Stomach (tissue), 9 donors: ENCODE measurements around the gene CNTNAP5. TPM values are rescaled to one million over a fixed set of nuclear protein-coding genes. Genes with fewer than 3 reads are reported as not detected.
A peak's percentile ranks its signal among the peaks of the same experiment; 100 is the strongest.

Source experiments
- DNase-seq, 2 donors: peaks; one replicate each; pipeline versions ENCODE4 v3.0.0 to v3.0.0-alpha.2; 2013 to 2019
- H3K27ac ChIP-seq, 5 donors: fragments of 200-600 bp in 4 of 5; sonication (generic) in 4 of 5; one replicate each; pipeline ENCODE4 v1.5.1; 2013 to 2019; ENCODE audit warnings: mild to moderate bottlenecking in 1 of 5, moderate library complexity in 1 of 5
- H3K27me3 ChIP-seq, 3 donors: fragments of 200-600 bp; sonication (generic); one replicate each; pipeline ENCODE4 v1.5.1; 2017 to 2019; ENCODE audit warnings: mixed run types in 1 of 3
- H3K36me3 ChIP-seq, 4 donors: fragments of 200-600 bp; sonication (generic); 1 replicate in 3 of 4; 2 replicates in 1 of 4; pipeline ENCODE4 v1.5.1; 2016 to 2019
- H3K4me1 ChIP-seq, 4 donors: fragments of 200-600 bp; sonication (generic); one replicate each; pipeline ENCODE4 v1.5.1; 2016 to 2019
- H3K4me3 ChIP-seq, 4 donors: fragments of 200-600 bp; sonication (generic) in 3 of 4; one replicate each; pipeline ENCODE4 v1.5.1; 2016 to 2019; ENCODE audit warnings: mild to moderate bottlenecking in 1 of 4
- H3K9me3 ChIP-seq, 4 donors: fragments of 200-600 bp; sonication (generic); one replicate each; pipeline ENCODE4 v1.5.1; 2016 to 2019
- EP300 ChIP-seq: sonication (generic); formaldehyde crosslinking; IDR thresholded peaks from one replicate; pipeline ENCODE4 v1.6.1; 2017; ENCODE audit warnings: antibody characterized with exemption
- POLR2A ChIP-seq, 4 donors: fragments of 450-650 bp; IDR thresholded peaks; one replicate each; pipeline ENCODE4 v1.6.1; 2016; ENCODE audit warnings: antibody characterized with exemption in 4 of 4, control low read depth in 2 of 4, mild to moderate bottlenecking in 1 of 4, moderate library complexity in 1 of 4
- POLR2AphosphoS5 ChIP-seq, 3 donors: sonication (generic); formaldehyde crosslinking; IDR thresholded peaks; one replicate each; pipeline ENCODE4 v1.6.1; 2016; ENCODE audit warnings: antibody characterized with exemption in 3 of 3
- WGBS, 5 donors: extraction: QIAGEN DNeasy Blood & Tissue Kit in 3 of 5; methylation state at CpG; one replicate each; pipeline versions ENCODE4 v1.1.5 to v1.1.7; 2013 to 2018; 5-methylcytosine and 5-hydroxymethylcytosine counted together
- intact Hi-C: fragments of 100-400 bp; cut with DNase I; formaldehyde crosslinking; loops from one replicate; pipeline ENCODE4 v1.15.1; 2023; ENCODE audit warnings: low total_unique reads
- polyA plus RNA-seq, 3 donors: library from polyadenylated mRNA; stranded (reverse); fragments of 200-250 nt; gene quantifications; one replicate each; pipeline ENCODE4 v1.2.3, GENCODE V29; 2013
- total RNA-seq, 5 donors: library from RNA; depleted of rRNA; stranded (reverse); fragments of >200 nt; gene quantifications; one replicate each; pipeline versions ENCODE4 v1.1.0 to v1.2.3, GENCODE V29; 2014 to 2016
- TF ChIP-seq, protein P1 (sequence below), 7 experiments: fragments of 450-650 bp in 4 of 7; fragments of 200-600 bp in 3 of 7; sonication (generic) in 3 of 7; IDR thresholded peaks; one replicate each; pipeline ENCODE4 v1.5.1; 2016 to 2019; ENCODE audit warnings: antibody characterized with exemption in 7 of 7, control low read depth in 2 of 7, mild to moderate bottlenecking in 1 of 7
- donor health status: healthy with polysubstance abuse.
- donor health status: Bipolar disorder and iron deficiency.
- donor health status: healthy.

The CNTNAP5 gene
- total and polyA plus RNA-seq, 8 donors: 1.3 TPM; not detected in 7

DNA sequence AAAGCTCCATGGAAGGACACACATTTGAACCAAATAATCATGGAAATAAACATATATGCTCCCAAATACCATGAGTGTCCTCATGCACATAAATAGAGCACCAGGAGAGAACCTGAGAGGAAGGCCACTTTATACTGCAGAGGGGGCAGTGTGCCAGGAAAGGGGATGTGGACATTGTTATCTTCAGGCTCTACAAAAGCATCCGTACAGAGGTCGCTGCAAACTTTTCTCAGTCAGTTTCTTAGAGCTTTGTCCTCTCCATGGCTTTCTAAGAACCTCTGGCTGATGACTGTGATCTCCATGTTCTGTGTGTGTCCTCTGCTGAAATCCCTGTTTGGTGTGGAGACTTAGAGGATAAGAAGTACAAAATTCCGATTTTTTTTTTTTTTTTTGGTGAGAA lies 515.7 kb downstream of the CNTNAP5 start:
- H3K9me3 ChIP-seq: no peaks in the 10 kb centered on the region
- H3K27me3 ChIP-seq: no peaks in the 10 kb centered on the region
- H3K36me3 ChIP-seq: no peaks in the 10 kb centered on the region
- intact Hi-C loops: no loop called here
- H3K4me1 ChIP-seq: peaks cover 0 to 14% (median 0%) of the 10 kb centered on the region in 4 donors
- H3K27ac ChIP-seq: no peak overlapping the region
- H3K4me3 ChIP-seq: no peak overlapping the region
- DNase-seq: no peak
- whole genome bisulfite sequencing, 5 donors: 56 to 91% (median 68%) methylated on average over 3 of the region's 3 CpGs
- TF ChIP-seq POLR2AphosphoS5 (IDR thresholded peaks at IDR 0.05) (no peak), POLR2A (IDR thresholded peaks at IDR 0.05) (no peak), EP300 (no peak)
- TF ChIP-seq, protein P1, sequence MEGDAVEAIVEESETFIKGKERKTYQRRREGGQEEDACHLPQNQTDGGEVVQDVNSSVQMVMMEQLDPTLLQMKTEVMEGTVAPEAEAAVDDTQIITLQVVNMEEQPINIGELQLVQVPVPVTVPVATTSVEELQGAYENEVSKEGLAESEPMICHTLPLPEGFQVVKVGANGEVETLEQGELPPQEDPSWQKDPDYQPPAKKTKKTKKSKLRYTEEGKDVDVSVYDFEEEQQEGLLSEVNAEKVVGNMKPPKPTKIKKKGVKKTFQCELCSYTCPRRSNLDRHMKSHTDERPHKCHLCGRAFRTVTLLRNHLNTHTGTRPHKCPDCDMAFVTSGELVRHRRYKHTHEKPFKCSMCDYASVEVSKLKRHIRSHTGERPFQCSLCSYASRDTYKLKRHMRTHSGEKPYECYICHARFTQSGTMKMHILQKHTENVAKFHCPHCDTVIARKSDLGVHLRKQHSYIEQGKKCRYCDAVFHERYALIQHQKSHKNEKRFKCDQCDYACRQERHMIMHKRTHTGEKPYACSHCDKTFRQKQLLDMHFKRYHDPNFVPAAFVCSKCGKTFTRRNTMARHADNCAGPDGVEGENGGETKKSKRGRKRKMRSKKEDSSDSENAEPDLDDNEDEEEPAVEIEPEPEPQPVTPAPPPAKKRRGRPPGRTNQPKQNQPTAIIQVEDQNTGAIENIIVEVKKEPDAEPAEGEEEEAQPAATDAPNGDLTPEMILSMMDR (IDR thresholded peaks at IDR 0.05): no peak

DNA sequence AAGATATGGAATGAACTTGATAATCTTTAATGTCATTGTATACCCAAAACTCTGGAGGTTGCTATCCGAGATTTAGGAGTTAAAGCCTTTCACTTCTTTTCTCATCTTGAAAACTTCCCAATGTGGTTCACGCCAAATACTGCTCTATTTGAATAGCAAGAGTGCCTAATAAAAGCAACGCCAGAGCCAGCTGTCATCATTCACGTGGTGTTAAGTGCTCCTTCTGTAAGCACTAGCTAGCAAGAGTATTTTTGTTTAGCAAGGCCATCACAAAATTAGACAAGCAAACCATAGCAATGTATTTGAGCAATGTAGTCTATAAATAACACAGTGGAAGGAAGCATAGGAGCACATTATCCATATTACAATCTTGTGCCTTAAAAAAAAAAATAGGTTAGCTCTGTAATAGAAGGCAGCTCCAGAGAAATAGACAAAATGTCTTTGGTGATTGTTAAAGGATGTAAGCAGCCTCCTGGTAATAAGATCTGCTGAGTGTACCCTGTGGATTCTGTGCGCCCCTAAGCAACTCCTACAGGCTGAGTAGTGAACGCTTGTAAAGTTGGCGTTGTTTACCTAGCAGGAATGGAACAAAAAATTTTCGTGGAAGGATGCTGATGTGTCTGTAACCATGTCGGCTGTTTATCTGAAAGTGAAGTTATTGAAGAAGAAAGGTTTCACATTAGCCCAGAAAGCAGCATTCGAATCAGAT lies 518.0 kb downstream of the CNTNAP5 start:
- H3K9me3 ChIP-seq: no peaks in the 10 kb centered on the region
- intact Hi-C loops: no loop called here
- no peaks in the 10 kb centered on the region for H3K36me3 ChIP-seq
- H3K27me3 ChIP-seq: no peaks in the 10 kb centered on the region
- H3K27ac ChIP-seq: peak overlapping the region in 3 of 5 donors; percentile 34 to 74 (median 43)
- TF ChIP-seq EP300: no peak
- peak in 1 of 3 donors; percentile 77 for TF ChIP-seq POLR2AphosphoS5 (IDR thresholded peaks at IDR 0.05)
- no peak for TF ChIP-seq POLR2A (IDR thresholded peaks at IDR 0.05)
- peaks cover 0 to 6% (median 0%) of the 10 kb centered on the region in 4 donors for H3K4me1 ChIP-seq
- peak in 1 of 2 donors; percentile 84 for DNase-seq
- H3K4me3 ChIP-seq: no peak overlapping the region
- WGBS, 5 donors: 44 to 61% (median 57%) methylated on average over 10 of the region's 10 CpGs

DNA sequence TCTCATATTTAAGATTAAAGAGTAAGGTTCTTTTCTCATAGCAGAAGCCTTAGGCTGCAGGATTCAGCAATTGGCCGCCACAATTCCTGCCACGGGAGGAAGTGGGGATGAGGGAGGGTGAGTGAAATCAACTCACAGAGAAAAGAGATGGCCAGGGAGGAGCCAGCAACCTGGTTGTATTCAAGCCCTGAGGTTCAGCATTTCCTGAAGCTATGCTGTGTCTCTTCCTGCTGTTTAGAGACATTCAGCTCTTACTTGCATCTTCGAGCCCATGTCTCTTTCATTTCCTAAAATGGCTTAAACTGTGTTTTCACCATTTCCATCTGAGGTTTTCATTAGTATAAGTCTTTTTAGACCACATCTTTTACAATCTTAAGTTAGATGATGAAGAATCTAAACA lies 522.6 kb downstream of the CNTNAP5 start:
- no peak for DNase-seq
- no peaks in the 10 kb centered on the region for H3K27me3 ChIP-seq
- whole genome bisulfite sequencing, 5 donors: 57 to 76% (median 61%) methylated on average over 3 of the region's 3 CpGs
- H3K27ac ChIP-seq: no peak overlapping the region
- H3K4me3 ChIP-seq: no peak overlapping the region
- H3K4me1 ChIP-seq: peaks cover 0 to 8% (median 0%) of the 10 kb centered on the region in 4 donors
- TF ChIP-seq, protein P1 (IDR thresholded peaks at IDR 0.05): no peak
- TF ChIP-seq EP300 (no peak), POLR2A (IDR thresholded peaks at IDR 0.05) (no peak), POLR2AphosphoS5 (IDR thresholded peaks at IDR 0.05) (no peak)
- H3K36me3 ChIP-seq: no peaks in the 10 kb centered on the region
- intact Hi-C loops: no loop called here
- no peaks in the 10 kb centered on the region for H3K9me3 ChIP-seq

DNA sequence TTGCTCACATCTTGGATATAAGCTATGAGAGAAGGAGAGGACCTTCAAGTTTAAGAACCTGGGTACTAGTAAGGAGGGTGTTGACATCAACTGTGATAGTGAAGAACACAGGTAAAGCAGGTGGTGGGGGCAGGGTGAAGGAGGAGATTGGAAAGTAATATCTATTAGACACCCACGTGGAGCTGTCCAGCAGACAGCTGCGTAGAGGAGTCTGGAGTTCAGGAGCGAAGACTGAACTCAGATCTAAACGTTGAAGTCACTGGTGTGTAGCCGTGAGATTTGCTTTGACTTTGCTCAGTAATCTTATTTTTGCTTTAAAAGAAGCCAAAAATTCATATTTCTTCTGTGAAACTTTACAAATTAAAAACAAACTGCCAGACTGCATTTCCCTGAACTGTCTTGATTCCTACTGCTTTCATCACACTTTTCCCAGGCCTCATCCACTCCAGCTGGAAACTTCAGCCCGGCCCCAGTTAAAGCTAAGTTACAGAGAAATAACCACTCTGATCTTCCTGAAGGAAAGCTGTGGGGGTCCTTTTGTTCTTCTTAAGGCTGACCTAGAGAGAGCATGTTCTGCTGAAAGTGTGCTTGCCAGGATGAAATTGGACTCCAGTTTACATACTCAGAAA lies 533.3 kb downstream of the CNTNAP5 start:
- no peaks in the 10 kb centered on the region for H3K27me3 ChIP-seq
- no peak overlapping the region for H3K4me3 ChIP-seq
- H3K9me3 ChIP-seq: no peaks in the 10 kb centered on the region
- no peak overlapping the region for H3K27ac ChIP-seq
- intact Hi-C loops: no loop called here
- H3K4me1 ChIP-seq: no peaks in the 10 kb centered on the region
- no peak for TF ChIP-seq EP300
- TF ChIP-seq POLR2AphosphoS5 (IDR thresholded peaks at IDR 0.05): no peak
- TF ChIP-seq, protein P1 (IDR thresholded peaks at IDR 0.05): no peak
- TF ChIP-seq POLR2A (IDR thresholded peaks at IDR 0.05): no peak
- WGBS, 5 donors: 63 to 77% (median 70%) methylated on average over 6 of the region's 6 CpGs
- no peaks in the 10 kb centered on the region for H3K36me3 ChIP-seq
- DNase-seq: no peak
